SK-N-MC (cell line): ENCODE results near the gene ANKRD11.

Experiments
- DNase-seq: peaks from one replicate; pipeline ENCODE4 v3.0.0-alpha.2; 2011; ENCODE audit warnings: low read depth, low spot score
- H3K27ac ChIP-seq: fragments of 200-600 bp; sonication (generic); 2 replicates; pipeline ENCODE4 v1.5.1; 2016; ENCODE audit warnings: mixed run types
- H3K36me3 ChIP-seq: fragments of 200-600 bp; sonication (generic); 2 replicates; pipeline ENCODE4 v1.6.1; 2017; ENCODE audit warnings: antibody characterized with exemption, low read length, mixed read lengths; ENCODE audit not compliant: insufficient read depth
- H3K4me3 ChIP-seq: fragments of 200-600 bp; sonication (generic); 2 replicates; pipeline ENCODE4 v1.5.1; 2016
- H3K9ac ChIP-seq: fragments of 200-600 bp; sonication (generic); 2 replicates; pipeline ENCODE4 v1.8.0; 2017; ENCODE audit warnings: mixed run types, mixed read lengths; ENCODE audit not compliant: insufficient read length
- H3K9me3 ChIP-seq: fragments of 200-600 bp; sonication (generic); 2 replicates; pipeline ENCODE4 v1.6.1; 2017; ENCODE audit warnings: low read depth, mild to moderate bottlenecking, antibody characterized with exemption, low read length, moderate library complexity, mixed read lengths
- EZH2 ChIP-seq: fragments of 200-600 bp; sonication (generic); IDR thresholded peaks from one replicate; pipeline ENCODE4 v1.6.1; 2017; ENCODE audit warnings: antibody characterized with exemption
- FOXP2 ChIP-seq: optimal IDR thresholded peaks from 2 replicates; pipeline ENCODE3; 2011; ENCODE audit warnings: mild to moderate bottlenecking, moderate library complexity; ENCODE audit not compliant: insufficient read depth; ENCODE audit errors: extremely low read length, control extremely low read depth
- POLR2AphosphoS5 ChIP-seq: IDR thresholded peaks from 2 replicates; pipeline ENCODE4 v1.6.1; 2012; ENCODE audit warnings: mild to moderate bottlenecking, low read depth, low read length, borderline replicate concordance

Gene ANKRD11

GRCh38 chr16:89297910-89298545 is 192.3 kb downstream of the ANKRD11 start:
- no peaks in the 10 kb centered on the region; the same call in 1 of the 2 replicates for H3K36me3 ChIP-seq
- H3K4me3 ChIP-seq, result no peak overlapping the region
- no peaks in the 10 kb centered on the region for H3K9me3 ChIP-seq
- H3K27ac ChIP-seq, result no peak overlapping the region
- TF ChIP-seq POLR2AphosphoS5 (no peak), EZH2 (no peak), FOXP2 (no peak)
- no peak for DNase-seq
- H3K9ac ChIP-seq, result no peak overlapping the region

DNA sequence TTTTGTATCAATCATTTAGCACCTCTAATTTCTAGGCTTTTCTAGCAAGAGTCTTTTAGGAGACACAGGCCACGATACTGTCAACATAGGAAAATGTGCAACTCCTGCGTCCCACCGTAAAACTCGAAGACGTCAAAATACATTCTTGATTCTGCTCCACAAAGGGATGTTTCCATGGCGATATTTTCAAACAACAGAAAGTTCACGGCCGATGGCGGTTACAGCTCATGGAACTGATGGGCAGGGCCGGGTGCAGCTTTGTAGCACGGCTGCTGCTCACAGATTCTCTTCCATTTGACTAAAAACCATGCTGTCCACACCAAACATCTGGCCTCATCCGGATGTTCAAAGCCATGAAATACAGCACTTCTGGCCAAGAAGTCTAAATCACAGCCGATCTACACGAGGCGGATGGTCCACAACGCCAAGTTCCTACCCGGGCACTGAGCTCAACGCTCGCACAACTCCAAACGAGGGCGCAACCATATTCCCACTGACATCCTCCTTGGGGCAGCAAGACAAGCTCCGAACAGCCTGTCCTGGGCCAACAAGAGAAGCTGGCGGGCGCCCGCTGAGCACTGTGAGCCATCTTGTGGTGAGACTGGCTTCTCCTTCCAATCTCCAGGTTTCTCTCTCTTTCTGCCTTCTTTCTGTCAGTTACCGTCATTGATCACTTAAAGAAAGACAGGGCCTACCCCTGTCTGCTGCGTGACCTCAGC is 193.0 kb downstream of the ANKRD11 start:
- H3K36me3 ChIP-seq, result no peaks in the 10 kb centered on the region; the same call in 1 of the 2 replicates
- TF ChIP-seq POLR2AphosphoS5, result no peak
- no peak for TF ChIP-seq FOXP2
- TF ChIP-seq EZH2, result no peak
- H3K4me3 ChIP-seq, result no peak overlapping the region
- no peak overlapping the region for H3K27ac ChIP-seq
- DNase-seq, result no peak
- no peaks in the 10 kb centered on the region for H3K9me3 ChIP-seq
- no peak overlapping the region for H3K9ac ChIP-seq

GRCh38 chr16:89295915-89296314 is 194.4 kb downstream of the ANKRD11 start:
- H3K9ac ChIP-seq, result no peak overlapping the region
- no peak overlapping the region for H3K27ac ChIP-seq
- no peak overlapping the region for H3K4me3 ChIP-seq
- no peak for TF ChIP-seq FOXP2
- no peak for TF ChIP-seq EZH2
- TF ChIP-seq POLR2AphosphoS5, result no peak
- no peaks in the 10 kb centered on the region for H3K9me3 ChIP-seq
- no peak for DNase-seq
- no peaks in the 10 kb centered on the region; the same call in 1 of the 2 replicates for H3K36me3 ChIP-seq

DNA sequence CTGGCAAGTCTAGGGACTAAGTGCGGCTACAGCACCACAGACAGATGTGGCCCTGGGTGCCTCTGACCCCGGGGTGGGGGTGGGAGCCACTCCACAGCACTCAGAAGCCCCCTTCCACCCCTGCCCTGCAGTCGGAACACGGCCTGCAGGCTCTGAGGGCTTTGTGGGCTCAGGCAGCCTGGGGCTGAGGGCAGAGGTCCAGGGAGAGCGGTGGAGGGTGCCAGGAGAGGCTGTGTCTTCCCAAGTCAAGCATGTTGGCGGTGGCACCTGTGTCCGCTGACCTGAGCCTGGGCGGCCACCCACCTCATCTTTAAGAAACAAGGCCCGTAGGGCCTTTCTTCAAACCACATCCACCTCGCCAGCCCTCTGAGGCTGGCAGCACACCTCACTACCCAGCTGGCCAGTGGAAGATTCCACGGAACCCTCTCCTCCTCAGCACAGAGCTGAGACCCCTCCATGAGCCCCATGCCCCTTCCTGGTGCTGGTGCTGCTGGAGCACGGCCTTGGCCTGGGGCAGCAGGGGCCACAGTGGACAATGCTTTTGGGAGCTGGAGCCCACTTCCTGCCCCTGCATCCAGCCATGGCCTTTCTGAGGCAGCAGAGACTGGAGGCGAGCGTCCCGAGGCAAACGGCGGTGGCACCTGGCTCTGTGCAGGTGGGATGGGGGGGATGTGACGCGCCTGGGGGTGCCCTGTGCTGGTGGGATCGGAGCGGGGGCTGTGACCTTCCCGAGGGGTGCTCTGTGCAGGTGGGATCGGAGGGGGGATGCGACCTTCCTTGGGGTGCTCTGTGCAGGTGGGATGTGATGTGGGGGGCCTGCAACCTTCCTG is 195.1 kb downstream of the ANKRD11 start:
- Histone ChIP-seq H3K9ac (no peak overlapping the region), H3K4me3 (no peak overlapping the region), H3K9me3 (no peaks in the 10 kb centered on the region), H3K36me3 (no peaks in the 10 kb centered on the region; the same call in 1 of the 2 replicates), H3K27ac (no peak overlapping the region)
- DNase-seq, result no peak
- no peak for TF ChIP-seq POLR2AphosphoS5
- TF ChIP-seq FOXP2, result no peak
- no peak for TF ChIP-seq EZH2

GRCh38 chr16:89294486-89294885 is 195.9 kb downstream of the ANKRD11 start:
- Histone ChIP-seq H3K9ac (no peak overlapping the region), H3K36me3 (no peaks in the 10 kb centered on the region; the same call in 1 of the 2 replicates), H3K4me3 (no peak overlapping the region), H3K9me3 (no peaks in the 10 kb centered on the region), H3K27ac (no peak overlapping the region)
- no peak for TF ChIP-seq EZH2
- no peak for TF ChIP-seq FOXP2
- TF ChIP-seq POLR2AphosphoS5, result no peak
- no peak for DNase-seq

- no peak overlapping the region for H3K27ac ChIP-seq
- no peak for DNase-seq
Measured at GRCh38 chr16:89293276-89294143, 196.9 kb downstream of the ANKRD11 start.

GRCh38 chr16:89292443-89293078 is 197.8 kb downstream of the ANKRD11 start:
- no peak overlapping the region for H3K27ac ChIP-seq
- TF ChIP-seq POLR2AphosphoS5, result no peak
- no peak for TF ChIP-seq EZH2
- TF ChIP-seq FOXP2, result no peak

More at GRCh38 chr16:89293276-89294143, 196.9 kb downstream of the ANKRD11 start:
- H3K4me3 ChIP-seq, result no peak overlapping the region
- no peaks in the 10 kb centered on the region for H3K9me3 ChIP-seq
- TF ChIP-seq EZH2 (no peak), POLR2AphosphoS5 (no peak), FOXP2 (no peak)
- no peak overlapping the region for H3K9ac ChIP-seq
- peaks cover 5% of the 10 kb centered on the region; the same call in 1 of the 2 replicates for H3K36me3 ChIP-seq

More at GRCh38 chr16:89292443-89293078, 197.8 kb downstream of the ANKRD11 start:
- H3K4me3 ChIP-seq, result no peak overlapping the region
- H3K9ac ChIP-seq, result no peak overlapping the region
- H3K36me3 ChIP-seq, result peaks cover 12% of the 10 kb centered on the region; the same call in 1 of the 2 replicates
- H3K9me3 ChIP-seq, result no peaks in the 10 kb centered on the region
- DNase-seq, result no peak
